Calu3 (cell line): ENCODE measurements around the gene NRCAM. TPM values are rescaled to one million over a fixed set of nuclear protein-coding genes. Genes with fewer than 3 reads are reported as not detected.

ENCODE experiments used
- BruUV-seq: library from RNA; stranded (reverse); fragments of 400-500 nt; replicated peaks from 2 replicates; lab custom pipeline; 2021; lab: Mats Ljungman, UMichigan
- CTCF ChIA-PET: fragments of 300-600 bp; sonication (Branson Sonifier 250); formaldehyde crosslinking; loops from one replicate; lab custom pipeline; 2022; ENCODE audit warnings: antibody characterized with exemption; lab: Charles Lee
- DNase-seq: peaks from one replicate; pipeline ENCODE4 v3.0.0; 2022
- H3K27ac Mint-ChIP-seq: one replicate; pipeline ENCODE4 v1.8.0; 2022; ENCODE audit warnings: mixed read lengths; ENCODE audit not compliant: unreplicated experiment
- H3K27me3 Mint-ChIP-seq: one replicate; pipeline ENCODE4 v1.8.0; 2022; ENCODE audit warnings: mixed read lengths; ENCODE audit not compliant: unreplicated experiment
- H3K36me3 Mint-ChIP-seq: one replicate; pipeline ENCODE4 v1.8.0; 2022; ENCODE audit warnings: mild to moderate bottlenecking, moderate library complexity, mixed read lengths; ENCODE audit not compliant: insufficient read depth, unreplicated experiment
- H3K4me1 Mint-ChIP-seq: one replicate; pipeline ENCODE4 v1.8.0; 2022; ENCODE audit warnings: mild to moderate bottlenecking, low read depth, mixed read lengths; ENCODE audit not compliant: unreplicated experiment
- H3K4me3 Mint-ChIP-seq: one replicate; pipeline ENCODE4 v1.8.0; 2022; ENCODE audit warnings: mild to moderate bottlenecking, low read depth, moderate library complexity, mixed read lengths; ENCODE audit not compliant: unreplicated experiment
- H3K9me3 Mint-ChIP-seq: one replicate; pipeline ENCODE4 v1.8.0; 2022; ENCODE audit warnings: low read depth, mixed read lengths; ENCODE audit not compliant: unreplicated experiment
- intact Hi-C: fragments of 100-400 bp; cut with micrococcal nuclease; formaldehyde crosslinking; loops from one replicate; pipeline ENCODE4 v1.10.0; 2022; ENCODE audit not compliant: unreplicated experiment
- total RNA-seq: library from RNA; stranded (reverse); gene quantifications from 2 replicates; pipeline ENCODE4 v1.2.3, GENCODE V29; 2022
- TF ChIP-seq, protein P1 (sequence below): fragments of 200-600 bp; IDR thresholded peaks from one replicate; pipeline ENCODE4 v1.8.0; 2022; ENCODE audit warnings: antibody characterized with exemption; ENCODE audit not compliant: unreplicated experiment

The NRCAM gene
- total RNA-seq, 1 experiment from 2014 or later, result 15.0 TPM

DNA sequence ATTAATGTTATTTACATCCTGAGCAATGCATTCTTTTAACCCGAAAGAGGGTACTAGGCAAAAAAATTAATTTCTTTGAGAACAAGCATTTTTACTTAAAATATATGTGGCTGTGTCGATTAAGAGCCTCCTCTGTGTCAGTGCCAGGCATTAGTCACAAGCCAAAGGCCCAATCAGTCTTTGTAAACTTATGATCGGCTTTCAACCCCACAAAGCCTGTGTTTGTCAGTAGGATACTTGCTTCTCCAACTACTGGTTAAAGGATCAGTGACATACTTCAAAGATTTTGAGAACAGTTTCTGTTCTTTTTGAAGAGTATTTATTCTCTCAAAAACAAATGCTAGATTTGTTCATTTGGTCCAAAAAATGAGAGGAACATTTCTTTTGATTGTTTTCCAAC, 159.3 kb downstream of the NRCAM start:
- Mint-ChIP-seq H3K27me3 (no peaks in the 10 kb centered on the region), H3K27ac (no peak overlapping the region), H3K4me1 (peaks cover 36% of the 10 kb centered on the region), H3K4me3 (no peak overlapping the region), H3K9me3 (no peaks in the 10 kb centered on the region), H3K36me3 (no peaks in the 10 kb centered on the region)
- TF ChIP-seq, protein P1, sequence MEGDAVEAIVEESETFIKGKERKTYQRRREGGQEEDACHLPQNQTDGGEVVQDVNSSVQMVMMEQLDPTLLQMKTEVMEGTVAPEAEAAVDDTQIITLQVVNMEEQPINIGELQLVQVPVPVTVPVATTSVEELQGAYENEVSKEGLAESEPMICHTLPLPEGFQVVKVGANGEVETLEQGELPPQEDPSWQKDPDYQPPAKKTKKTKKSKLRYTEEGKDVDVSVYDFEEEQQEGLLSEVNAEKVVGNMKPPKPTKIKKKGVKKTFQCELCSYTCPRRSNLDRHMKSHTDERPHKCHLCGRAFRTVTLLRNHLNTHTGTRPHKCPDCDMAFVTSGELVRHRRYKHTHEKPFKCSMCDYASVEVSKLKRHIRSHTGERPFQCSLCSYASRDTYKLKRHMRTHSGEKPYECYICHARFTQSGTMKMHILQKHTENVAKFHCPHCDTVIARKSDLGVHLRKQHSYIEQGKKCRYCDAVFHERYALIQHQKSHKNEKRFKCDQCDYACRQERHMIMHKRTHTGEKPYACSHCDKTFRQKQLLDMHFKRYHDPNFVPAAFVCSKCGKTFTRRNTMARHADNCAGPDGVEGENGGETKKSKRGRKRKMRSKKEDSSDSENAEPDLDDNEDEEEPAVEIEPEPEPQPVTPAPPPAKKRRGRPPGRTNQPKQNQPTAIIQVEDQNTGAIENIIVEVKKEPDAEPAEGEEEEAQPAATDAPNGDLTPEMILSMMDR, result no peak
- BruUV-seq, result no TSS peak
- CTCF ChIA-PET, result no interaction called here
- no peak for DNase-seq
- intact Hi-C loops, result no loop called here

- no peak overlapping the region for H3K27ac Mint-ChIP-seq
- no peak for DNase-seq
- intact Hi-C loops, result no loop called here
- H3K4me3 Mint-ChIP-seq, result no peak overlapping the region
- BruUV-seq, result no TSS peak
- no peaks in the 10 kb centered on the region for H3K9me3 Mint-ChIP-seq
- H3K4me1 Mint-ChIP-seq, result peaks cover 43% of the 10 kb centered on the region
- TF ChIP-seq, protein P1, result no peak
- no peaks in the 10 kb centered on the region for H3K36me3 Mint-ChIP-seq
- CTCF ChIA-PET, result no interaction called here
- H3K27me3 Mint-ChIP-seq, result no peaks in the 10 kb centered on the region
Measured at GRCh38 chr7:108294595-108294994, 161.6 kb downstream of the NRCAM start.

DNA sequence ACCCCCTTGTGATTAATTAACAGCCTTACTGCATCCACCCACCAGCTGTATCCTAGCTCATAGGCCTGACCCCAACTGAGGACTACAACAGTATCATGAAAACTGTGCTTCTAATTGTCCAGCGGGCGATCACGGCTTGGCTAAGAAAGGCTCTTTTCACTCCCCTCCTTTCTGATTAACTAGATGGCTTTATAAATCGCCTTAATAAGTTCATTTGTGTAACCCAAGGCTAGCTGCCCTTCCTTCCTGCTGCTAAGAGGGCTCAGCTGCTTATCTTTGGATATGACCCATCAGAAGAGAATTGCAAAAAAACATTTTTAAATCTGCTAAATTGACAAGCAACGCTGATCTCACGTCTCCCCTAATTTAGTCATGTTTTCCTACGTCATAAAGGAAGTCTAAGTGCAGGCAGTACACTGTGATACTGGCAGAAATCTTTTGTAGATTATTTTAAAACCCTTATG, 163.1 kb downstream of the NRCAM start:
- Mint-ChIP-seq H3K36me3 (no peaks in the 10 kb centered on the region), H3K27me3 (no peaks in the 10 kb centered on the region), H3K27ac (no peak overlapping the region), H3K9me3 (no peaks in the 10 kb centered on the region), H3K4me1 (peaks cover 31% of the 10 kb centered on the region), H3K4me3 (no peak overlapping the region)
- CTCF ChIA-PET, result no interaction called here
- no TSS peak for BruUV-seq
- TF ChIP-seq, protein P1, result no peak
- DNase-seq, result no peak
- intact Hi-C loops, result no loop called here

DNA sequence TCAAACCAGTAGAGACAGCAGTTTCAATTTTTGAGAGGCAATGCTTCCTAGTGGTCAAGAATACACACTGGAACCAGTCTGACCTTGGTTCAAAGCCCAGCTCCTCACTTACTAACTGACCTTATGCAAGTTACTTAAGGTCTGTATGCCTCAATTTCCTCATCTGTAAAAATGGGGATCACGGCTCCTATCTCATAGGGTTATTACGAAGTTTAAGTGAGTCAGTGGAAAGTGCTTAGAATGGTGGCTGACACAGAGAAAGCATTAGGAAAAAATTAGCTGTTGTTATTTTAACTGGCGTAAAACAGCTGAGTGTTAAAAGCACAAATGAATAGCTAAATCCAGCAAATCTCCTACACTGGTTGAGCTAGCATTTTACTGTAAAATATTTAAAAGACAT, 163.7 kb downstream of the NRCAM start:
- CTCF ChIA-PET, result no interaction called here
- H3K27ac Mint-ChIP-seq, result no peak overlapping the region
- no peaks in the 10 kb centered on the region for H3K36me3 Mint-ChIP-seq
- no TSS peak for BruUV-seq
- TF ChIP-seq, protein P1, result no peak
- no peak overlapping the region for H3K4me3 Mint-ChIP-seq
- H3K4me1 Mint-ChIP-seq, result peaks cover 28% of the 10 kb centered on the region
- DNase-seq, result no peak
- no peaks in the 10 kb centered on the region for H3K27me3 Mint-ChIP-seq
- no peaks in the 10 kb centered on the region for H3K9me3 Mint-ChIP-seq
- intact Hi-C loops, result no loop called here
